GM12801 (cell line): ENCODE data around the gene ING1.

Source experiments
- CTCF ChIP-seq: IDR thresholded peaks from one replicate; pipeline ENCODE4 v1.5.1; 2011; ENCODE audit warnings: control low read depth; ENCODE audit not compliant: insufficient read length; ENCODE audit errors: extremely low read depth

ING1 gene

GRCh38 chr13:110713642-110713952 lies at the start of gene ING1:
TSS of gene ING1 (plus strand) at chr13:110713700. CDS start at chr13:110714150, 450 bp downstream.
- no peak for TF ChIP-seq CTCF

GRCh38 chr13:110664041-110664440 lies 49.5 kb upstream of the ING1 start:
- no peak for TF ChIP-seq CTCF

- TF ChIP-seq CTCF = no peak
Observed at GRCh38 chr13:110664673-110665072, 48.8 kb upstream of the ING1 start.

GRCh38 chr13:110665491-110666254 lies 47.8 kb upstream of the ING1 start:
- no peak for TF ChIP-seq CTCF

- no peak for TF ChIP-seq CTCF
Observed at GRCh38 chr13:110666255-110666533, 47.3 kb upstream of the ING1 start.

- no peak for TF ChIP-seq CTCF
Observed at GRCh38 chr13:110669036-110669435, 44.5 kb upstream of the ING1 start.

GRCh38 chr13:110676595-110677587 lies 36.6 kb upstream of the ING1 start:
- TF ChIP-seq CTCF = no peak
